HCT116 (cell line): ENCODE measurements around the gene EXOC4. TPM values are rescaled to one million over a fixed set of nuclear protein-coding genes. Genes with fewer than 3 reads are reported as not detected.

Source experiments
- ATAC-seq: fragments of 200-7000 bp; cut with Tn5 transposase; 2 replicates; pipeline ENCODE4 v1.9.1; 2020; ENCODE audit warnings: mild to moderate bottlenecking, moderate library complexity
- BruUV-seq: library from RNA; stranded (reverse); fragments of 400-500 nt; replicated peaks from 2 replicates; lab custom pipeline; 2021; lab: Mats Ljungman, UMichigan
- CTCF ChIA-PET: fragments of 300-600 bp; sonication (Branson Sonifier 250); formaldehyde crosslinking; loops from one replicate; lab custom pipeline; 2021; ENCODE audit warnings: antibody characterized with exemption; lab: Charles Lee
- POLR2A ChIA-PET: fragments of 300-600, 350-600 bp; sonication (Branson Sonifier 250); formaldehyde crosslinking; loops from one replicate; lab custom pipeline; 2021; ENCODE audit warnings: antibody characterized with exemption; lab: Charles Lee
- RAD21 ChIA-PET, 2 experiments: fragments of 300-600 bp; sonication (Branson Sonifier 250); formaldehyde crosslinking; loops; one replicate each; lab custom pipeline; 2023; ENCODE audit warnings: low total read pairs in 2 of 2; ENCODE audit not compliant: uncharacterized antibody in 2 of 2, unreplicated experiment in 2 of 2, low non-redundant PET in 1 of 2; lab: Charles Lee
- DNase-seq: peaks from one replicate; pipeline ENCODE4 v3.0.0-alpha.2; 2010; ENCODE audit warnings: low read depth, low spot score
- H2AFZ ChIP-seq: fragments of 200-600 bp; shearing (Covaris generic), sonication (generic); 2 replicates; pipeline ENCODE4 v1.6.1; 2017; ENCODE audit warnings: low read depth, mixed run types, mixed read lengths, antibody characterized with exemption, low read length; ENCODE audit not compliant: poor library complexity, severe bottlenecking
- H3K27ac ChIP-seq: 2 replicates; pipeline ENCODE4 v1.5.1; 2012; ENCODE audit warnings: low read depth, low read length
- H3K27me3 ChIP-seq: fragments of 200-600 bp; sonication (generic); 2 replicates; pipeline ENCODE4 v1.6.1; 2016; ENCODE audit warnings: mixed run types, low read length, mixed read lengths; ENCODE audit not compliant: insufficient read depth
- H3K36me3 ChIP-seq, 2 experiments: fragments of 200-500 bp in 1 of 2; fragments of 200-600 bp in 1 of 2; sonication (Bioruptor generic) in 1 of 2; sonication (generic) in 1 of 2; 2 replicates each; pipeline versions ENCODE4 v1.5.1 to v1.6.1; 2014 to 2016; ENCODE audit warnings: low read length in 2 of 2, inconsistent platforms in 1 of 2, mixed read lengths in 1 of 2, mixed run types in 1 of 2; ENCODE audit not compliant: insufficient read depth in 2 of 2, control insufficient read depth in 1 of 2
- H3K4me1 ChIP-seq, 2 experiments: fragments of 200-600 bp in 1 of 2; sonication (generic) in 1 of 2; 2 replicates each; pipeline versions ENCODE4 v1.5.1 to v1.6.1; 2012 to 2017; ENCODE audit warnings: low read length in 2 of 2, inconsistent platforms in 1 of 2, mild to moderate bottlenecking in 1 of 2, mixed read lengths in 1 of 2, mixed run types in 1 of 2, moderate library complexity in 1 of 2; ENCODE audit not compliant: insufficient read depth in 2 of 2, control insufficient read depth in 1 of 2
- H3K4me2 ChIP-seq: fragments of 200-600 bp; sonication (generic); 2 replicates; pipeline ENCODE4 v1.6.1; 2017; ENCODE audit warnings: mixed run types, low read length, mixed read lengths
- H3K4me3 ChIP-seq, 2 experiments: fragments of 200-600 bp in 1 of 2; sonication (generic) in 1 of 2; replicated peaks in 1 of 2; 2 replicates each; pipeline ENCODE4 v1.5.1; 2011 to 2016; ENCODE audit warnings: low read length in 2 of 2, control low read depth in 1 of 2, low read depth in 1 of 2, mild to moderate bottlenecking in 1 of 2, mixed read lengths in 1 of 2, mixed run types in 1 of 2
- H3K79me2 ChIP-seq: fragments of 200-600 bp; sonication (generic); 2 replicates; pipeline ENCODE4 v1.6.1; 2017; ENCODE audit warnings: mild to moderate bottlenecking, mixed run types, low read length, moderate library complexity, mixed read lengths; ENCODE audit not compliant: insufficient read depth
- H3K9ac ChIP-seq: fragments of 200-600 bp; sonication (generic); 2 replicates; pipeline ENCODE4 v1.6.1; 2016; ENCODE audit warnings: low read length, mixed read lengths
- H3K9me2 ChIP-seq: fragments of 200-600 bp; sonication (generic), shearing (Covaris generic); 2 replicates; pipeline ENCODE4 v1.6.1; 2017; ENCODE audit warnings: mixed run types, mild to moderate bottlenecking, moderate library complexity; ENCODE audit not compliant: insufficient read depth
- H3K9me3 ChIP-seq, 2 experiments: fragments of 200-500 bp in 1 of 2; fragments of 200-600 bp in 1 of 2; sonication (Bioruptor generic) in 1 of 2; sonication (generic) in 1 of 2; 2 replicates each; pipeline ENCODE4 v1.6.1; 2014 to 2017; ENCODE audit warnings: low read length in 2 of 2, mixed read lengths in 2 of 2, inconsistent platforms in 1 of 2, low read depth in 1 of 2, mild to moderate bottlenecking in 1 of 2, mixed run types in 1 of 2, moderate library complexity in 1 of 2; ENCODE audit not compliant: control insufficient read depth in 1 of 2, insufficient read depth in 1 of 2
- H4K20me1 ChIP-seq: fragments of 200-600 bp; sonication (generic), shearing (Covaris generic); 2 replicates; pipeline ENCODE4 v1.6.1; 2017; ENCODE audit warnings: mixed run types, mild to moderate bottlenecking, moderate library complexity; ENCODE audit not compliant: insufficient read depth
- TCF7L2 ChIP-seq: IDR thresholded peaks from 2 replicates; pipeline ENCODE4 v1.7.0; 2011; ENCODE audit warnings: borderline replicate concordance, inconsistent platforms; ENCODE audit not compliant: insufficient read depth, insufficient read length; ENCODE audit errors: extremely low read depth
- YY1 ChIP-seq: IDR thresholded peaks from 2 replicates; pipeline ENCODE4 v1.6.1; 2011; ENCODE audit warnings: low read length, low read depth, moderate library complexity, mild to moderate bottlenecking; ENCODE audit not compliant: insufficient replicate concordance; ENCODE audit errors: extremely low read depth
- intact Hi-C: fragments of 100-400 bp; cut with micrococcal nuclease; formaldehyde crosslinking; loops from 2 replicates; pipeline ENCODE4 v1.10.0; 2022
- total RNA-seq: library from RNA; stranded (reverse); gene quantifications from one replicate; pipeline ENCODE4 v1.2.1, GENCODE V29; 2021; ENCODE audit not compliant: unreplicated experiment

Gene EXOC4
- total RNA-seq, 1 experiment from 2014 or later: 40.3 TPM

- POLR2A ChIA-PET: no interaction called here
- no peak for TF ChIP-seq TCF7L2
- Histone ChIP-seq H3K4me1 (no peaks in the 10 kb centered on the region), H3K79me2 (no peaks in the 10 kb centered on the region), H3K27ac (no peak overlapping the region), H3K9me3 (no peaks in the 10 kb centered on the region), H3K9ac (no peak overlapping the region), H3K36me3 (no peaks in the 10 kb centered on the region), H3K4me3 (no peak overlapping the region), H3K27me3 (no peaks in the 10 kb centered on the region), H3K4me2 (no peak overlapping the region), H4K20me1 (no peaks in the 10 kb centered on the region), H2AFZ (no peak overlapping the region), H3K9me2 (no peaks in the 10 kb centered on the region)
- ATAC-seq (no peak), DNase-seq (no peak)
- CTCF ChIA-PET: no interaction called here
- RAD21 ChIA-PET: no interaction called here
- intact Hi-C loops: no loop called here
- no TSS peak for BruUV-seq
Observed at GRCh38 chr7:133812877-133813276, 560.0 kb downstream of the EXOC4 start.

GRCh38 chr7:133815611-133816210, 562.8 kb downstream of the EXOC4 start:
- H3K4me1 ChIP-seq: no peaks in the 10 kb centered on the region
- no peak overlapping the region for H3K4me3 ChIP-seq
- no peaks in the 10 kb centered on the region for H3K9me3 ChIP-seq
- CTCF ChIA-PET: no interaction called here
- H3K4me2 ChIP-seq: no peak overlapping the region
- no peaks in the 10 kb centered on the region for H3K9me2 ChIP-seq
- no TSS peak for BruUV-seq
- H3K79me2 ChIP-seq: no peaks in the 10 kb centered on the region
- TF ChIP-seq YY1: no peak
- RAD21 ChIA-PET: no interaction called here
- H3K27ac ChIP-seq: no peak overlapping the region
- intact Hi-C loops: no loop called here
- no peak for ATAC-seq
- no peak overlapping the region for H2AFZ ChIP-seq
- no peak for DNase-seq
- H3K9ac ChIP-seq: no peak overlapping the region
- no peaks in the 10 kb centered on the region for H3K36me3 ChIP-seq
- H3K27me3 ChIP-seq: no peaks in the 10 kb centered on the region
- no peaks in the 10 kb centered on the region for H4K20me1 ChIP-seq
- POLR2A ChIA-PET: no interaction called here
